H1 (cell line): ENCODE results near the gene APBB1.

ENCODE experiments used
- EP300 ChIP-seq, 2 experiments: IDR thresholded peaks; 1 replicate in 1 of 2; 2 replicates in 1 of 2; pipeline ENCODE4 v1.6.1; 2011 to 2012; ENCODE audit warnings: low read depth in 2 of 2, low read length in 2 of 2, mild to moderate bottlenecking in 2 of 2, borderline replicate concordance in 1 of 2, inconsistent platforms in 1 of 2, moderate library complexity in 1 of 2
- EZH2 ChIP-seq: fragments of 200-600 bp; sonication (generic); IDR thresholded peaks from 2 replicates; pipeline ENCODE4 v1.7.1; 2012; ENCODE audit warnings: low read depth, mild to moderate bottlenecking, moderate library complexity, low read length, inconsistent platforms; ENCODE audit not compliant: severe bottlenecking
- GTF2F1 ChIP-seq: IDR thresholded peaks from 2 replicates; pipeline ENCODE4 v1.6.1; 2012; ENCODE audit warnings: low read depth, low read length, improper control_type of control experiment, borderline replicate concordance
- HDAC2 ChIP-seq, 2 experiments: fragments of 300-600 bp in 1 of 2; sonication (generic) in 1 of 2; IDR thresholded peaks; 2 replicates each; pipeline ENCODE4 v1.6.1; 2011 to 2012; ENCODE audit warnings: low read depth in 2 of 2, low read length in 2 of 2, mild to moderate bottlenecking in 2 of 2, moderate library complexity in 2 of 2, borderline replicate concordance in 1 of 2, inconsistent platforms in 1 of 2
- NRF1 ChIP-seq: IDR thresholded peaks from 2 replicates; pipeline ENCODE4 v1.6.1; 2011; ENCODE audit warnings: mild to moderate bottlenecking, low read depth, low read length, improper control_type of control experiment
- POLR2A ChIP-seq, 2 experiments: IDR thresholded peaks; 1 replicate in 1 of 2; 2 replicates in 1 of 2; pipeline ENCODE4 v1.6.1; 2011; ENCODE audit warnings: low read depth in 2 of 2, low read length in 2 of 2, mild to moderate bottlenecking in 2 of 2; ENCODE audit errors: control extremely low read depth in 1 of 2
- RAD21 ChIP-seq, 2 experiments: IDR thresholded peaks in 1 of 2; conservative IDR thresholded peaks in 1 of 2; 2 replicates each; pipeline ENCODE4 v1.6.1; 2011; ENCODE audit warnings: low read depth in 2 of 2, low read length in 2 of 2, improper control_type of control experiment in 1 of 2, inconsistent platforms in 1 of 2, mild to moderate bottlenecking in 1 of 2, moderate library complexity in 1 of 2
- RFX5 ChIP-seq: IDR thresholded peaks from 2 replicates; pipeline ENCODE4 v1.6.1; 2011; ENCODE audit warnings: low read depth, low read length, improper control_type of control experiment, borderline replicate concordance
- SIN3A ChIP-seq, 2 experiments: IDR thresholded peaks in 1 of 2; conservative IDR thresholded peaks in 1 of 2; 2 replicates each; pipeline ENCODE4 v1.6.1; 2011 to 2012; ENCODE audit warnings: low read length in 2 of 2, improper control_type of control experiment in 1 of 2, low read depth in 1 of 2, mild to moderate bottlenecking in 1 of 2
- TEAD4 ChIP-seq: IDR thresholded peaks from 2 replicates; pipeline ENCODE4 v1.6.1; 2012; ENCODE audit warnings: low read depth, low read length, inconsistent platforms, mixed read lengths
- ZNF274 ChIP-seq: IDR thresholded peaks from 2 replicates; pipeline ENCODE4 v1.7.0; 2012; ENCODE audit warnings: low read length, borderline replicate concordance; ENCODE audit errors: extremely low read depth
- TF ChIP-seq, protein P1 (sequence below), 3 experiments: IDR thresholded peaks; 1 replicate in 2 of 3; 2 replicates in 1 of 3; pipeline versions ENCODE4 v1.5.1 to v1.6.1; 2011; ENCODE audit warnings: low read length in 3 of 3, mild to moderate bottlenecking in 3 of 3, inconsistent platforms in 2 of 3, low read depth in 1 of 3, moderate library complexity in 1 of 3; ENCODE audit not compliant: insufficient read depth in 1 of 3; ENCODE audit errors: control extremely low read depth in 1 of 3
- TF ChIP-seq, protein P2 (sequence below): IDR thresholded peaks from 2 replicates; pipeline ENCODE4 v1.6.1; 2012; ENCODE audit warnings: inconsistent platforms
- TF ChIP-seq, protein P3 (sequence below): IDR thresholded peaks from 2 replicates; pipeline ENCODE4 v1.6.1; 2012; ENCODE audit warnings: low read length, inconsistent platforms

DNA sequence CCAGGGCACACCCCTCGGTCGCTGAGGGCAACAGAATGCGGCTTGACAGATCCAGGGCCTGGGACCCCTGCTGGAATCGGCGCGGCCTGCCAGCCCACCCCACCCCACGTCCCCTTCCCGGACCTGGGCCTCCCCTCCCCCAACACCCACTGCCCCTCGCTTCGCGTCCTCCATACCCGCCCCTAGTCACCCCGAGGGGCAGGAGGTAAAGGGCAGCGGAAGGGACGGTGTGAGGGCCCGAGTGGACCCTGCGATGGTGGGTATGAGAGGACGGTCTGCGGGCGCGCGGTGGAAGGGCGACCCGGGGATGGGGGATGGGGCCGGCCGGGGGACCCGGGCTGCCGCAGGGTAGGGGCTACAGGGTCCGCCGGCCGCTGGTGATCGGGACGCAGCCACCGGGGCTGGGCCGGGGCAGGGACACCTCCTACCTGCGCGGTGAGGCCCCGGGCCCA lies 311 bp downstream of the APBB1 start:
- TF ChIP-seq TEAD4 (no peak), POLR2A (IDR thresholded peaks at IDR 0.05; ENCODE audit: control extremely low read depth in 1 of 2, low read depth in 2 of 2, low read length in 2 of 2) (no peak), SIN3A (conservative IDR thresholded peaks at IDR 0.05 in 1 of 2, IDR thresholded peaks at IDR 0.05 in 1 of 2; ENCODE audit: low read depth in 1 of 2, low read length in 2 of 2) (peak; percentile 48 to 62; a peak in 1 of 4 replicates), EP300 (IDR thresholded peaks at IDR 0.05; ENCODE audit: borderline replicate concordance in 1 of 2, low read depth in 2 of 2, low read length in 2 of 2) (no peak), EZH2 (no peak), GTF2F1 (no peak), NRF1 (no peak), HDAC2 (IDR thresholded peaks at IDR 0.05; ENCODE audit: borderline replicate concordance in 1 of 2, low read depth in 2 of 2, low read length in 2 of 2) (no peak), ZNF274 (no peak), RAD21 (IDR thresholded peaks at IDR 0.05 in 1 of 2, conservative IDR thresholded peaks at IDR 0.05 in 1 of 2; ENCODE audit: low read depth in 2 of 2, low read length in 2 of 2) (no peak), RFX5 (no peak)
- TF ChIP-seq, protein P1, sequence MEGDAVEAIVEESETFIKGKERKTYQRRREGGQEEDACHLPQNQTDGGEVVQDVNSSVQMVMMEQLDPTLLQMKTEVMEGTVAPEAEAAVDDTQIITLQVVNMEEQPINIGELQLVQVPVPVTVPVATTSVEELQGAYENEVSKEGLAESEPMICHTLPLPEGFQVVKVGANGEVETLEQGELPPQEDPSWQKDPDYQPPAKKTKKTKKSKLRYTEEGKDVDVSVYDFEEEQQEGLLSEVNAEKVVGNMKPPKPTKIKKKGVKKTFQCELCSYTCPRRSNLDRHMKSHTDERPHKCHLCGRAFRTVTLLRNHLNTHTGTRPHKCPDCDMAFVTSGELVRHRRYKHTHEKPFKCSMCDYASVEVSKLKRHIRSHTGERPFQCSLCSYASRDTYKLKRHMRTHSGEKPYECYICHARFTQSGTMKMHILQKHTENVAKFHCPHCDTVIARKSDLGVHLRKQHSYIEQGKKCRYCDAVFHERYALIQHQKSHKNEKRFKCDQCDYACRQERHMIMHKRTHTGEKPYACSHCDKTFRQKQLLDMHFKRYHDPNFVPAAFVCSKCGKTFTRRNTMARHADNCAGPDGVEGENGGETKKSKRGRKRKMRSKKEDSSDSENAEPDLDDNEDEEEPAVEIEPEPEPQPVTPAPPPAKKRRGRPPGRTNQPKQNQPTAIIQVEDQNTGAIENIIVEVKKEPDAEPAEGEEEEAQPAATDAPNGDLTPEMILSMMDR (IDR thresholded peaks at IDR 0.05; ENCODE audit: control extremely low read depth in 1 of 3, insufficient read depth in 1 of 3, low read depth in 1 of 3, low read length in 3 of 3), result no peak
- TF ChIP-seq, protein P2, sequence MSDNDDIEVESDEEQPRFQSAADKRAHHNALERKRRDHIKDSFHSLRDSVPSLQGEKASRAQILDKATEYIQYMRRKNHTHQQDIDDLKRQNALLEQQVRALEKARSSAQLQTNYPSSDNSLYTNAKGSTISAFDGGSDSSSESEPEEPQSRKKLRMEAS, result no peak
- TF ChIP-seq, protein P3, sequence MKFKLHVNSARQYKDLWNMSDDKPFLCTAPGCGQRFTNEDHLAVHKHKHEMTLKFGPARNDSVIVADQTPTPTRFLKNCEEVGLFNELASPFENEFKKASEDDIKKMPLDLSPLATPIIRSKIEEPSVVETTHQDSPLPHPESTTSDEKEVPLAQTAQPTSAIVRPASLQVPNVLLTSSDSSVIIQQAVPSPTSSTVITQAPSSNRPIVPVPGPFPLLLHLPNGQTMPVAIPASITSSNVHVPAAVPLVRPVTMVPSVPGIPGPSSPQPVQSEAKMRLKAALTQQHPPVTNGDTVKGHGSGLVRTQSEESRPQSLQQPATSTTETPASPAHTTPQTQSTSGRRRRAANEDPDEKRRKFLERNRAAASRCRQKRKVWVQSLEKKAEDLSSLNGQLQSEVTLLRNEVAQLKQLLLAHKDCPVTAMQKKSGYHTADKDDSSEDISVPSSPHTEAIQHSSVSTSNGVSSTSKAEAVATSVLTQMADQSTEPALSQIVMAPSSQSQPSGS, result no peak
